GM12878 (cell line): ENCODE measurements around the gene RIC1. TPM values are rescaled to one million over a fixed set of nuclear protein-coding genes. Genes with fewer than 3 reads are reported as not detected.

Experiments
- BHLHE40 ChIP-seq, 2 experiments: fragments of 450-650 bp in 1 of 2; IDR thresholded peaks; 2 replicates each; pipeline ENCODE4 v1.6.1; 2011 to 2017; ENCODE audit warnings: low read depth in 2 of 2, borderline replicate concordance in 1 of 2, improper control_type of control experiment in 1 of 2, low read length in 1 of 2, mild to moderate bottlenecking in 1 of 2
- CBX5 ChIP-seq: sonication (generic); IDR thresholded peaks from 2 replicates; pipeline ENCODE4 v1.6.1; 2016; ENCODE audit warnings: low read depth, moderate library complexity, mild to moderate bottlenecking, inconsistent platforms
- CREM ChIP-seq: IDR thresholded peaks from 2 replicates; pipeline ENCODE4 v1.6.1; 2014; ENCODE audit warnings: antibody characterized with exemption, low read depth
- DPF2 ChIP-seq: fragments of 450-650 bp; IDR thresholded peaks from 2 replicates; pipeline ENCODE4 v1.6.1; 2017; ENCODE audit warnings: mild to moderate bottlenecking
- EED ChIP-seq: sonication (generic); IDR thresholded peaks from 2 replicates; pipeline ENCODE4 v1.6.1; 2016; ENCODE audit warnings: antibody characterized with exemption, low read depth
- KLF5 ChIP-seq: fragments of 450-650 bp; IDR thresholded peaks from 2 replicates; pipeline ENCODE4 v1.6.1; 2014; ENCODE audit warnings: mild to moderate bottlenecking; ENCODE audit not compliant: partially characterized antibody
- MXI1 ChIP-seq: fragments of 150-350 bp; IDR thresholded peaks from 2 replicates; pipeline ENCODE4 v1.6.1; 2011; ENCODE audit warnings: low read depth, mild to moderate bottlenecking, inconsistent platforms, low read length, improper control_type of control experiment
- NFIC ChIP-seq: IDR thresholded peaks from 2 replicates; pipeline ENCODE4 v1.6.1; 2012; ENCODE audit warnings: low read depth, mild to moderate bottlenecking, inconsistent platforms, low read length, moderate library complexity
- PAX5 ChIP-seq: IDR thresholded peaks from 2 replicates; pipeline ENCODE4 v1.6.1; 2011; ENCODE audit warnings: low read depth, low read length, borderline replicate concordance
- PAX8 ChIP-seq: fragments of 450-650 bp; IDR thresholded peaks from 2 replicates; pipeline ENCODE4 v1.6.1; 2017; ENCODE audit warnings: mild to moderate bottlenecking, moderate library complexity
- POU2F2 ChIP-seq: IDR thresholded peaks from 3 replicates; pipeline ENCODE4 v1.6.1; 2011; ENCODE audit warnings: low read depth, mild to moderate bottlenecking, low read length, borderline replicate concordance
- RAD21 ChIP-seq: IDR thresholded peaks from 2 replicates; pipeline ENCODE4 v1.6.1; 2011; ENCODE audit warnings: mild to moderate bottlenecking, low read depth, low read length, moderate library complexity; ENCODE audit not compliant: insufficient read depth
- RB1 ChIP-seq: fragments of 450-650 bp; formaldehyde crosslinking; IDR thresholded peaks from 2 replicates; pipeline ENCODE4 v1.6.1; 2017; ENCODE audit warnings: mild to moderate bottlenecking, borderline replicate concordance
- RCOR1 ChIP-seq: conservative IDR thresholded peaks from 2 replicates; pipeline ENCODE4 v1.6.1; 2012; ENCODE audit warnings: low read depth, low read length, improper control_type of control experiment
- RELA ChIP-seq: fragments of 450-650 bp; IDR thresholded peaks from 2 replicates; pipeline ENCODE4 v1.8.0; 2014; ENCODE audit warnings: borderline replicate concordance; ENCODE audit not compliant: partially characterized antibody
- SPI1 ChIP-seq: IDR thresholded peaks from 2 replicates; pipeline ENCODE4 v1.6.1; 2011; ENCODE audit warnings: low read depth, mild to moderate bottlenecking, low read length, moderate library complexity, borderline replicate concordance; ENCODE audit not compliant: insufficient read depth
- SRF ChIP-seq, 2 experiments: IDR thresholded peaks; 2 replicates each; pipeline ENCODE4 v1.6.1; 2011; ENCODE audit warnings: low read depth in 2 of 2, low read length in 2 of 2, mild to moderate bottlenecking in 1 of 2, moderate library complexity in 1 of 2
- STAT3 ChIP-seq: IDR thresholded peaks from 2 replicates; pipeline ENCODE4 v1.6.1; 2011; ENCODE audit warnings: low read depth, low read length, improper control_type of control experiment
- SUPT20H ChIP-seq: IDR thresholded peaks from 2 replicates; pipeline ENCODE4 v1.6.1; 2011; ENCODE audit warnings: low read depth, mild to moderate bottlenecking, low read length, moderate library complexity, borderline replicate concordance; ENCODE audit not compliant: control insufficient read depth
- SUZ12 ChIP-seq: fragments of 200-600 bp; sonication (generic); IDR thresholded peaks from one replicate; pipeline ENCODE4 v1.6.1; 2018; ENCODE audit warnings: antibody characterized with exemption, mild to moderate bottlenecking; ENCODE audit not compliant: unreplicated experiment
- TCF7 ChIP-seq: IDR thresholded peaks from 2 replicates; pipeline ENCODE4 v1.6.1; 2014; ENCODE audit warnings: antibody characterized with exemption, borderline replicate concordance
- ZBED1 ChIP-seq: IDR thresholded peaks from 2 replicates; pipeline ENCODE4 v1.6.1; 2016; ENCODE audit warnings: borderline replicate concordance
- ZNF217 ChIP-seq: fragments of 450-650 bp; IDR thresholded peaks from 2 replicates; pipeline ENCODE4 v1.6.1; 2017; ENCODE audit warnings: antibody characterized with exemption, mild to moderate bottlenecking
- ZNF274 ChIP-seq: IDR thresholded peaks from one replicate; pipeline ENCODE4 v1.8.0; 2011; ENCODE audit not compliant: insufficient read length, insufficient read depth
- polyA plus RNA-seq, 11 experiments: library from polyadenylated mRNA; depleted of rRNA in 4 of 11; unstranded in 6 of 11; stranded (reverse) in 5 of 11; fragments of >200 nt; fragmentation: Nextera tagmentation in 4 of 11; fragmentation: Illumina TruSeq in 1 of 11; extraction: Ambion mirVana in 4 of 11; extraction: Trizol in 1 of 11; gene quantifications; 1 replicate in 1 of 11; 2 replicates in 10 of 11; pipeline versions ENCODE4 v1.2.1 to v1.2.3, GENCODE V29; 2011 to 2016; ENCODE audit warnings: inconsistent platforms in 2 of 11, missing spikeins in 2 of 11, low read depth in 1 of 11
- total RNA-seq, 4 experiments: library from RNA; depleted of rRNA in 3 of 4; stranded (reverse); fragments of >200 nt in 3 of 4; fragmentation: Illumina TruSeq in 1 of 4; extraction: Trizol in 1 of 4; gene quantifications; 2 replicates each; pipeline versions ENCODE4 v1.2.1 to v1.2.3, GENCODE V29; 2013 to 2021
- TF ChIP-seq, protein P1 (sequence below): IDR thresholded peaks from 2 replicates; pipeline ENCODE4 v1.6.1; 2012; ENCODE audit warnings: low read depth, low read length, improper control_type of control experiment
- TF ChIP-seq, protein P2 (sequence below): fragments of 450-650 bp; formaldehyde crosslinking; IDR thresholded peaks from 2 replicates; pipeline ENCODE4 v1.5.0; 2022; ENCODE audit warnings: mild to moderate bottlenecking, missing genetic modification characterization
- TF ChIP-seq, protein P3 (sequence below): IDR thresholded peaks from 2 replicates; pipeline ENCODE4 v1.6.1; 2011; ENCODE audit warnings: borderline replicate concordance, low read depth, mild to moderate bottlenecking, moderate library complexity, low read length; ENCODE audit not compliant: insufficient read depth, poor library complexity, severe bottlenecking

The RIC1 gene
- total and polyA plus RNA-seq, 10 of the 15 experiments (the other 5 are each of a cell fraction or from before 2014, with no cell fraction given) = 6.2 to 59.8 (median 33.3) TPM

DNA sequence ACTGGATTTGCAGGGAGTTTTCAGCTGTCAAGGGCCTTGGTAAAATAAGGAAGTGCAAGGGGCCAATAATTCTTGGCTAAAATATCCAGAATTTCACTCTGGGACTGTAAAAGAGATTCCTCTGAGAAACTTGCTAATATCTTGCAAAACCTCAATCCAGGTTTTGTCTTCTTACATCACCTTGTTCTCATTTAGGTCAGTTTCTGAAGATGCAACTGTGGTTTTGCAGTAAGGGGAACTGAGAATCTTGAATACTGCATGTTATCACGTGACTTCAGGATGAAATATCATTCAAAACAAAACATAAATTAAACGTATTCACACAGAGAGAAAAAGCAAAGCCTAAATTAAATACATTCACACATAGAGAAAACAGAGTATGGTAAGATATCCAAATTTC lies 35.0 kb upstream of the RIC1 start (continued):
- TF ChIP-seq ZNF217 (peak; percentile 83), PAX5 (peak; percentile 73), RELA (peak; percentile 8), ZNF274 (no peak), SRF (IDR thresholded peaks at IDR 0.05; ENCODE audit: low read depth in 2 of 2, low read length in 2 of 2) (no peak; a peak in 1 of 4 replicates), DPF2 (peak; percentile 98), RB1 (no peak), CREM (peak; percentile 93), SUPT20H (no peak), RCOR1 (0 out of 2 replicates have a peak, but pooled peaks have one; percentile 66), TCF7 (peak; percentile 48; the same call in 1 of the 2 replicates), SUZ12 (no peak), POU2F2 (peak; percentile 79; the same call in 2 of the 3 replicates), PAX8 (no peak), KLF5 (no peak), BHLHE40 (IDR thresholded peaks at IDR 0.05; ENCODE audit: borderline replicate concordance in 1 of 2, low read depth in 2 of 2, low read length in 1 of 2) (peak; percentile 97 to 98), STAT3 (peak; percentile 99), NFIC (peak; percentile 100), ZBED1 (peak; percentile 89; the same call in 1 of the 2 replicates), SPI1 (peak; percentile 99), CBX5 (0 out of 2 replicates have a peak, but pooled peaks have one; percentile 59), MXI1 (peak; percentile 73; the same call in 1 of the 2 replicates), RAD21 (peak; percentile 11; the same call in 1 of the 2 replicates), EED (peak; percentile 95)
- TF ChIP-seq, protein P1, sequence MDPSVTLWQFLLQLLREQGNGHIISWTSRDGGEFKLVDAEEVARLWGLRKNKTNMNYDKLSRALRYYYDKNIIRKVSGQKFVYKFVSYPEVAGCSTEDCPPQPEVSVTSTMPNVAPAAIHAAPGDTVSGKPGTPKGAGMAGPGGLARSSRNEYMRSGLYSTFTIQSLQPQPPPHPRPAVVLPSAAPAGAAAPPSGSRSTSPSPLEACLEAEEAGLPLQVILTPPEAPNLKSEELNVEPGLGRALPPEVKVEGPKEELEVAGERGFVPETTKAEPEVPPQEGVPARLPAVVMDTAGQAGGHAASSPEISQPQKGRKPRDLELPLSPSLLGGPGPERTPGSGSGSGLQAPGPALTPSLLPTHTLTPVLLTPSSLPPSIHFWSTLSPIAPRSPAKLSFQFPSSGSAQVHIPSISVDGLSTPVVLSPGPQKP = no peak
- TF ChIP-seq, protein P2, sequence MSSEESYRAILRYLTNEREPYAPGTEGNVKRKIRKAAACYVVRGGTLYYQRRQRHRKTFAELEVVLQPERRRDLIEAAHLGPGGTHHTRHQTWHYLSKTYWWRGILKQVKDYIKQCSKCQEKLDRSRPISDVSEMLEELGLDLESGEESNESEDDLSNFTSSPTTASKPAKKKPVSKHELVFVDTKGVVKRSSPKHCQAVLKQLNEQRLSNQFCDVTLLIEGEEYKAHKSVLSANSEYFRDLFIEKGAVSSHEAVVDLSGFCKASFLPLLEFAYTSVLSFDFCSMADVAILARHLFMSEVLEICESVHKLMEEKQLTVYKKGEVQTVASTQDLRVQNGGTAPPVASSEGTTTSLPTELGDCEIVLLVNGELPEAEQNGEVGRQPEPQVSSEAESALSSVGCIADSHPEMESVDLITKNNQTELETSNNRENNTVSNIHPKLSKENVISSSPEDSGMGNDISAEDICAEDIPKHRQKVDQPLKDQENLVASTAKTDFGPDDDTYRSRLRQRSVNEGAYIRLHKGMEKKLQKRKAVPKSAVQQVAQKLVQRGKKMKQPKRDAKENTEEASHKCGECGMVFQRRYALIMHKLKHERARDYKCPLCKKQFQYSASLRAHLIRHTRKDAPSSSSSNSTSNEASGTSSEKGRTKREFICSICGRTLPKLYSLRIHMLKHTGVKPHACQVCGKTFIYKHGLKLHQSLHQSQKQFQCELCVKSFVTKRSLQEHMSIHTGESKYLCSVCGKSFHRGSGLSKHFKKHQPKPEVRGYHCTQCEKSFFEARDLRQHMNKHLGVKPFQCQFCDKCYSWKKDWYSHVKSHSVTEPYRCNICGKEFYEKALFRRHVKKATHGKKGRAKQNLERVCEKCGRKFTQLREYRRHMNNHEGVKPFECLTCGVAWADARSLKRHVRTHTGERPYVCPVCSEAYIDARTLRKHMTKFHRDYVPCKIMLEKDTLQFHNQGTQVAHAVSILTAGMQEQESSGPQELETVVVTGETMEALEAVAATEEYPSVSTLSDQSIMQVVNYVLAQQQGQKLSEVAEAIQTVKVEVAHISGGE (CRISPR knock-in tag) = peak; percentile 71
- TF ChIP-seq, protein P3, sequence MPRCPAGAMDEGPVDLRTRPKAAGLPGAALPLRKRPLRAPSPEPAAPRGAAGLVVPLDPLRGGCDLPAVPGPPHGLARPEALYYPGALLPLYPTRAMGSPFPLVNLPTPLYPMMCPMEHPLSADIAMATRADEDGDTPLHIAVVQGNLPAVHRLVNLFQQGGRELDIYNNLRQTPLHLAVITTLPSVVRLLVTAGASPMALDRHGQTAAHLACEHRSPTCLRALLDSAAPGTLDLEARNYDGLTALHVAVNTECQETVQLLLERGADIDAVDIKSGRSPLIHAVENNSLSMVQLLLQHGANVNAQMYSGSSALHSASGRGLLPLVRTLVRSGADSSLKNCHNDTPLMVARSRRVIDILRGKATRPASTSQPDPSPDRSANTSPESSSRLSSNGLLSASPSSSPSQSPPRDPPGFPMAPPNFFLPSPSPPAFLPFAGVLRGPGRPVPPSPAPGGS = peak; percentile 74
